Gastroesophageal sphincter (tissue), 4 donors: ENCODE results near the gene CRYGN. TPM values are rescaled to one million over a fixed set of nuclear protein-coding genes. Genes with fewer than 3 reads are reported as not detected.

ENCODE experiments used
- ATAC-seq: fragments of 150-250 bp; one replicate; pipeline ENCODE4 v1.9.1; 2016; ENCODE audit warnings: mild to moderate bottlenecking, moderate library complexity
- H3K27ac ChIP-seq, 4 donors: fragments of 200-600 bp; sonication (generic) in 3 of 4; 1 replicate in 3 of 4; 2 replicates in 1 of 4; pipeline ENCODE4 v1.5.1; 2016 to 2019
- H3K27me3 ChIP-seq: fragments of 200-600 bp; sonication (generic); one replicate; pipeline ENCODE4 v1.5.1; 2019
- H3K36me3 ChIP-seq, 2 donors: fragments of 200-600 bp; sonication (generic); one replicate each; pipeline ENCODE4 v1.5.1; 2019; ENCODE audit warnings: control low read depth in 1 of 2
- H3K4me1 ChIP-seq, 3 donors: fragments of 200-600 bp; sonication (generic); 1 replicate in 2 of 3; 2 replicates in 1 of 3; pipeline ENCODE4 v1.5.1; 2016 to 2019; ENCODE audit warnings: control low read depth in 2 of 3
- H3K4me3 ChIP-seq, 2 donors: fragments of 200-600 bp; sonication (generic); one replicate each; pipeline ENCODE4 v1.5.1; 2019; ENCODE audit warnings: mild to moderate bottlenecking in 1 of 2, moderate library complexity in 1 of 2
- H3K9me3 ChIP-seq, 3 donors: fragments of 200-600 bp; sonication (generic); one replicate each; pipeline ENCODE4 v1.5.1; 2017 to 2019; ENCODE audit warnings: control low read depth in 2 of 3
- EP300 ChIP-seq: sonication (generic); formaldehyde crosslinking; IDR thresholded peaks from one replicate; pipeline ENCODE4 v1.6.1; 2017; ENCODE audit warnings: antibody characterized with exemption, mild to moderate bottlenecking
- POLR2A ChIP-seq, 2 donors: fragments of 450-650 bp; IDR thresholded peaks; one replicate each; pipeline ENCODE4 v1.6.1; 2017; ENCODE audit warnings: antibody characterized with exemption in 2 of 2, mild to moderate bottlenecking in 2 of 2, moderate library complexity in 1 of 2
- POLR2AphosphoS5 ChIP-seq: sonication (generic); formaldehyde crosslinking; IDR thresholded peaks from one replicate; pipeline ENCODE4 v1.6.1; 2017; ENCODE audit warnings: antibody characterized with exemption
- WGBS, 2 donors: methylation state at CpG; one replicate each; pipeline ENCODE4 v1.1.5; 2018; ENCODE audit warnings: low coverage in 1 of 2; 5-methylcytosine and 5-hydroxymethylcytosine counted together
- total RNA-seq, 4 donors: library from RNA; depleted of rRNA; stranded (reverse); fragments of >200 nt; gene quantifications; one replicate each; pipeline ENCODE4 v1.1.0, GENCODE V29; 2016
- TF ChIP-seq, protein P1 (sequence below), 4 experiments: fragments of 200-600 bp in 2 of 4; fragments of 450-650 bp in 2 of 4; sonication (generic) in 1 of 4; IDR thresholded peaks; one replicate each; pipeline ENCODE4 v1.5.1; 2017 to 2019; ENCODE audit warnings: antibody characterized with exemption in 4 of 4, mild to moderate bottlenecking in 2 of 4, moderate library complexity in 2 of 4

Gene CRYGN
- total RNA-seq, 4 donors from 2014 or later = 0.27 to 4.4 TPM; not detected in 2

DNA sequence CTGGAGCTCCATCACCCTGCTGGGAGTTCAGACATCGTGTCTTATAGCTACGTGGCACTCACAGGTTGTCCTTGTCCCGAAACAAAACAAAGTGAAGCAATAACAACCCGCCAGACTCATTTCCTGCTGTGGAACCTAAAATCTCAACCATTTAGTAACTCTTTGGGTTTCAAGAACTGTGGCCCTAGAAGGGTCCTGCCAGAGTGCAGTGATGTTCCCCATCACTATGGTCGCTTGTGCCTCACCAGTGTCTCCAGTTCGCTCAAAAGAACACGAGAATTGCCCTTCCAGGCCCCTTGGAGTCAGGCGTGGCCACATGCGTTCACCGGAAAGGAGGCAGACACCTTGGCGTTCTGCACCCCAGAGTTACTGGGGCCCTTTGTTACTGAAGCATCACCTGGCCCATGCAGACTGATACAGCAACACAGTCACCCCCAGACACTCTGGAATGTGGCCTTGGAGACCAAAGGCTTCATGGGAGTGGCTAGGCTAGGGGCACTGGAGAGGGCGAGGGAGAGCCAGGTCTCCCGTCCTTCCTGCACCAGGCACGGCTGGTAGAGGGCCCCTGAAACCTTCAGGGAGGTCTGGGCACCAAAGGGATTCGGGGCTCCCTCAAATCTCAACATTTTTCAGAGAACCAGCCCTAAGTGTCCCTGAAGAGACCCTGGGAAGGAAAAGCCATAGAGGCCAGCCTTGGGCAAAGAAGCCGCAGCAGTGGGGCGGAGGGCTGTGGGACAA lies 908 bp downstream of the CRYGN start:
- H3K9me3 ChIP-seq = no peaks in the 10 kb centered on the region
- ATAC-seq = no peak
- no peak overlapping the region for H3K4me3 ChIP-seq
- H3K36me3 ChIP-seq = no peaks in the 10 kb centered on the region
- H3K27ac ChIP-seq = peak overlapping the region in 1 of 4 donors; percentile 21
- H3K27me3 ChIP-seq = peaks cover 26% of the 10 kb centered on the region
- TF ChIP-seq, protein P1, sequence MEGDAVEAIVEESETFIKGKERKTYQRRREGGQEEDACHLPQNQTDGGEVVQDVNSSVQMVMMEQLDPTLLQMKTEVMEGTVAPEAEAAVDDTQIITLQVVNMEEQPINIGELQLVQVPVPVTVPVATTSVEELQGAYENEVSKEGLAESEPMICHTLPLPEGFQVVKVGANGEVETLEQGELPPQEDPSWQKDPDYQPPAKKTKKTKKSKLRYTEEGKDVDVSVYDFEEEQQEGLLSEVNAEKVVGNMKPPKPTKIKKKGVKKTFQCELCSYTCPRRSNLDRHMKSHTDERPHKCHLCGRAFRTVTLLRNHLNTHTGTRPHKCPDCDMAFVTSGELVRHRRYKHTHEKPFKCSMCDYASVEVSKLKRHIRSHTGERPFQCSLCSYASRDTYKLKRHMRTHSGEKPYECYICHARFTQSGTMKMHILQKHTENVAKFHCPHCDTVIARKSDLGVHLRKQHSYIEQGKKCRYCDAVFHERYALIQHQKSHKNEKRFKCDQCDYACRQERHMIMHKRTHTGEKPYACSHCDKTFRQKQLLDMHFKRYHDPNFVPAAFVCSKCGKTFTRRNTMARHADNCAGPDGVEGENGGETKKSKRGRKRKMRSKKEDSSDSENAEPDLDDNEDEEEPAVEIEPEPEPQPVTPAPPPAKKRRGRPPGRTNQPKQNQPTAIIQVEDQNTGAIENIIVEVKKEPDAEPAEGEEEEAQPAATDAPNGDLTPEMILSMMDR (IDR thresholded peaks at IDR 0.05) = no peak
- TF ChIP-seq EP300 (no peak), POLR2AphosphoS5 (no peak), POLR2A (IDR thresholded peaks at IDR 0.05) (no peak)
- peaks cover 0 to 25% (median 22%) of the 10 kb centered on the region in 3 donors for H3K4me1 ChIP-seq
- 94 to 100% methylated on average over 1 to 3 of the region's 17 CpGs for WGBS, 2 donors

DNA sequence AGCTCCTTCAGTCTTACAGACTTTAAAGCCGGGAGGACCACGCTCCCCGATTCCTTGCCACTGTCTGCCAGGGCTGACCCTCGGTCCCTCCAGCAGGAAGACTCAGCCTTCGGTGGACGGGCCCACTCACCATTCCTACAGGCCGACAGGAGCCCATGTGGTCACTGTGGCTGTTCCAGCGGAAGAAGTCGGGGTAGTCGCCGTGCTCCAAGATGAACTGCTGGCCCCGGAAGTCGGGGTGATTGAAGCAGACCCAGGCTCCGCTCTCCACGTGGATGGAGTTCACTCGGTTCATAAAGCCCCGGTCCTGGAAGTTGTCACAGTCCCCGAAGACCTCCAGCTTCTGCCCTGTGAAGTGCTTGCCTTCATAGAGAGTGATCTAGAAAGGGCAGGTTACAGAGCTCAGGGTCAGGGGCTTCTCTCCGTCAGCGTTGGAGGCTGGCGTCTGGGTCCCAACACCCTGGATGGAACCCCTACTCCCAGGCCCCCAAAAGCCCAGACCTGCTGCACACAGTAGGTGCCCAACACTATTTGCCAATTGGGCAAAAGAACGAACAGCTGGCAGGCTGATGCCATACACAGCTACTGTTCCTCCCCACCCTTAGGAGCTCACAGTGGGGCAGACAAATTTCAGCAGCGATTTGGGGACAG lies 1.9 kb downstream of the CRYGN start:
- Histone ChIP-seq H3K4me3 (no peak overlapping the region), H3K27me3 (peaks cover 26% of the 10 kb centered on the region), H3K4me1 (peaks cover 0 to 25% (median 22%) of the 10 kb centered on the region in 3 donors), H3K36me3 (no peaks in the 10 kb centered on the region), H3K9me3 (no peaks in the 10 kb centered on the region), H3K27ac (peak overlapping the region in 1 of 4 donors; percentile 61)
- WGBS, 2 donors = 66% methylated on average over 2 of the region's 23 CpGs; no CpG with 5 or more reads in 1 of the 2 donors
- ATAC-seq = no peak
- no peak for TF ChIP-seq EP300
- no peak for TF ChIP-seq POLR2AphosphoS5
- TF ChIP-seq, protein P1 (IDR thresholded peaks at IDR 0.05) = no peak
- TF ChIP-seq POLR2A (IDR thresholded peaks at IDR 0.05) = no peak

DNA sequence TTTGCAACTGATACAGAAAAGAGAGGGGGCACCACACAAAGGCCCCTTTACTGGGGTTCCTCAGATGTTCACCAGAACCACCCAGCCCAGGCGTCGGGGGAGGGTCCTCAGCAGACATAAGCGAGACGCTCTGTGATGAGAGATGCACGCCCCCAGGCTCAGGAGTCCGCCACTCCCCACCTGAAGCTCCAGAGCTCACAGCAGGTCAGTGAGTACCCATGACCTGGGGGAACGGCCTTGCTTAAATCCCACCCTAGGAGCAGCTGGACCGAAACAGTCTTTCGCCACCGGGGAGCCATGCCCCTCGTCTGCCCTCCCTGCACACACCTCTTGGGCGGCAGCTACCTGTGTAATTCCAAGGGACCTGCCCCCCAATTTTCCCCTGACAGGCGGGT lies 2.8 kb downstream of the CRYGN start:
- Histone ChIP-seq H3K36me3 (no peaks in the 10 kb centered on the region), H3K4me1 (peaks cover 0 to 25% (median 22%) of the 10 kb centered on the region in 3 donors), H3K27ac (peak overlapping the region in 3 of 4 donors; percentile 6 to 61 (median 45)), H3K9me3 (no peaks in the 10 kb centered on the region), H3K27me3 (peaks cover 26% of the 10 kb centered on the region), H3K4me3 (no peak overlapping the region)
- WGBS, 2 donors = 89 to 100% methylated on average over 3 of the region's 13 CpGs
- no peak for ATAC-seq
- TF ChIP-seq, protein P1 (IDR thresholded peaks at IDR 0.05) = no peak
- TF ChIP-seq EP300 (no peak), POLR2A (IDR thresholded peaks at IDR 0.05) (no peak), POLR2AphosphoS5 (no peak)

DNA sequence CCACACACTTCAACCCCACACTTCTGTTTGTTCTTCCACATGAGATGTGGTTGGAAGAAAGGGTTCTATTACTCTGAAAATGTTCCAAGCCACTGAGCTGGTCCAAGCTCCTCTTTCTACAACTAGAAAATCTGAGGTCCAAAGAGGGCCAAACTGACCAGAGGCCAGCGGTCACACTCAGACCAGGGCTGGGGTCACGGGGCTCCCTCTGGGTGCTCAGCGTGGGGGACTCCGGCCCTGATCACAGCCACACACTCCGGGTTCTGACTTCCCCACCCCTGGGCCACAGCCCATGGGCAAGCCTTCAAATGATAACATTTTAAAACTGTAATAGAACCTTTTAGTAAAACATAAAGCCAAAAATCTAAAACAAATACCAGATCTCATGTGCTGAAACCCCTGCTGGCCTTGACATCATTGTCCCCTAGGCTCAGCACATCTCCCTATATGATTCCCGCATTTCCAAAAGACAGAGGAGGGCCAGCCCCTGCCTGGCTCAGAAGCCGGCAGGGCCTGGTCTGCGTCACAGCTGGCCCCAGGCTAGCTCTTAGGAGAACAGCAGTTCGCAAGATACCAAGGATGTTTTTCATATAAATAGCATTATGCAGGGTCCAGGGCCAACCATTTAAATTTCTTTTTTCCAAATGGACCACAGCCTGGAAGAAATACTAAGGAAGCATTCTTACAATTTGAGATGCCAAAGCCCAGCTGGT lies 3.3 kb downstream of the CRYGN start:
- Histone ChIP-seq H3K36me3 (no peaks in the 10 kb centered on the region), H3K4me1 (peaks cover 0 to 23% (median 22%) of the 10 kb centered on the region in 3 donors), H3K27ac (peak overlapping the region in 3 of 4 donors; percentile 15 to 61 (median 54)), H3K4me3 (no peak overlapping the region), H3K9me3 (no peaks in the 10 kb centered on the region), H3K27me3 (peaks cover 26% of the 10 kb centered on the region)
- TF ChIP-seq, protein P1 (IDR thresholded peaks at IDR 0.05) = no peak
- peak; percentile 32 for TF ChIP-seq POLR2AphosphoS5
- peak; percentile 60 for ATAC-seq
- WGBS, 2 donors = 36 to 64% methylated on average over 2 to 4 of the region's 9 CpGs
